Measurements from ENCODE around the gene DIAPH3.

The DIAPH3 gene

DNA sequence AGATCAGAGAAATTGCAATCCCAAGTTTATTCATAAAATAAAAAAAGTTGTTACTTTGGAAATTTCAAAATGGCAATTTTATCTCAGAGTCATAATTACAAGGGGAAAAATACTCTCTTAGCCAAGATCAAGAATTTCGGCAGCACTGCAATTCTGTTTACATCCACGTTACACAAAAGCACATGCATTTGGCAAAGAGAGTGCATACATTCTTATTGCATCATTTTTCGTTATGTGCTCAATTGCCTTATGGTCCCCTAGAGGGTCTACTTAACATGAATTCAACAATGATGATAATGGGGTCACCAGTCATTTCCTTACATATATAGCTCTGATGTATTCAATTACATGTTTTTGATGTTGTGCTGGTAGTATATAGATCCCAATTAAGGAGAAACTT, 498.0 kb downstream of the DIAPH3 start:
- DNase-seq (ENCODE audit: low read depth) = no peak

DNA sequence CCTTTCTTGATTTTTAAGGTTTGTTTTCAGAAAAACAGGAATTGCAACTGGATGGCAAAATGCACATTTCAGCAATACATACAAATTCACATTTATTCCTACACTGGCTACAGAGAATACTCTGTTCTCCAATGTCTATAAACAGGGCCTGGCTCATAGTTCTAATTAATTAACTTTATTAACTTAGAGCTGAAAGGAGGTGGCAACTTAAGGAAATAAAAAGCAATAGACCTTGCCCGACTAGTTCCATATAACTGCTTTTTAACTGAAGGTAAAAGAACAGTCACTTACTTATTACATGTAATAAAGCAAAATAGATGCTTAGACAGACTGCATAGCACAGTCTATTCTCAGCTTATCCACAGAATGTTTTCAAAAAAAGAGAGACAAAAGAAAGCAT, 498.5 kb downstream of the DIAPH3 start:
- DNase-seq (ENCODE audit: low read depth) = no peak

DNA sequence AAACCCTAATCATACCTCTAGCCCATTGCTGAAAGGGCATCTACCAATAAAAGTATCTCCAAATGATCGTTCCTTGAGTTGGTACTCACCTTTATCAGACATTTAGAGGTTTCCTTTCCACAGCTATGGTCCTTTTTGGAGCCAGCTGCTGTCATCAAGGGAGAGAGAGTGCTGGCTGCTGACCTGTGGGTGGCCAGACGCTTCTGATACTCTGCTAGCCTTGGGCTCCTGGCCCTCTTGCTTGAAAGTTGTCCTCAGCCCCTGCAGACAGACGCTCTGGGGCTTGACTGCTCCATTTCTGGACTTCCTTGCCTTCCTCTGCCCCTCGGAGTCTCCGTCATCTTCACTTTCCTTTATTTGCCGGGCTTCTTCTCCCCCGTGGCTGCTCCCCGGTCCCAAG, 499.1 kb downstream of the DIAPH3 start:
- no peak for DNase-seq (ENCODE audit: low read depth)

DNA sequence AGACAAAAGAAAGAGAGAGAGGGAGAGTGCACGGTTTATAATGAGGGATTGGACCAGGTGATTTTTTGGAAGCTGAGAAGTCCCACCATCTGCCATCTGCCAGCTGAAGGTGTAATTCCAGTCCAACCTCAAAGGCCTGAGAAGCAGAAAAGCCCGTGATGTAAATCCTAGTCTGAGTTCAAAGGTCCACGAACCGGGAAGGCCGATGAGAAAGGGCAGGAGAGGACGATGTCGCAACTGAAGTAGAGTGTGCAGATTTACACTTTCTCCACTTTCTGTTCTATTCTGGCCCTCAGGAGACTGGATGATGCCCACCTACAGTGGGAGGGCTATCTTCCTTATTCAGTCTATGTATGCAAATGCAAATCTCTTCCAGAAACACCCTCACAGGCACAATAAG, 500.0 kb downstream of the DIAPH3 start:
- no peak for DNase-seq (ENCODE audit: low read depth)

DNA sequence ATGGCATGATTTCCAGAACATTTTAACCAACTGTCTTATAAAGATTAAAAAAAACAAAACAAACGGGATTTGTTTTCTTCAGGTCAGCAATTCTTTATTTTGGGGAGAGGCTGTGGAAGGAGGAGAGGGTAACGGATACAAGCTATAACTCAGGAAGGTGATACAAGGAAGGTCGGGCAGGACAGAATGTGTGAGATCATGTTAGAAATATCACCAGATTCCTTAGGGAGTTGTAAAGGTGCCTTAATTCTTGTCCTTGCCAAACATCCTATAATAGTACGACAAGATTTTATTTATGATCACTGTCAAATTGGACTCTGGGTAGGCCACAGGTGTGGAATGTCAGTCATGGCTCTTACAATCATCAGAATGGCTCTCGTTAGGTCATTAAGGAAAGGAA, 503.1 kb downstream of the DIAPH3 start:
- no peak for DNase-seq (ENCODE audit: low read depth)

DNA sequence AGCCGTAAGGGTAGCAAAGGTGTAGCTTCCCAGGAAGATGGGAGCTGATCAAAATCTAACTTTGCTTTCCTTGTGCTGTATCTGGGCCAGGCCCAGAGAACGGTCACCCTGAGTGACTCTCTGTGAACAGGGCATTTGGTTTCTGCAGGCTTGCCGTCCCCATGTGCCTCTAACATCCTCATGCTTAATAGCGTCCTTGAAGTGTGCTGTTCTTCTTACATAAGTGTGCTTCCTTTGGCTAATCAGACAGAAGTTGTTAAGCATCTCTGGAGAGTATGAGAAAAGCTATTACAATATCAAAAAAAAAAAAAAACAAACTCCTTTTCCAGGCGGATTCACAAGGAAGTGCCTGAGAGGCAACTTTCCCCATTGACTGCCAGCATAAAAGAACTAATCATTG, 503.7 kb downstream of the DIAPH3 start:
- no peak for DNase-seq (ENCODE audit: low read depth)

DNA sequence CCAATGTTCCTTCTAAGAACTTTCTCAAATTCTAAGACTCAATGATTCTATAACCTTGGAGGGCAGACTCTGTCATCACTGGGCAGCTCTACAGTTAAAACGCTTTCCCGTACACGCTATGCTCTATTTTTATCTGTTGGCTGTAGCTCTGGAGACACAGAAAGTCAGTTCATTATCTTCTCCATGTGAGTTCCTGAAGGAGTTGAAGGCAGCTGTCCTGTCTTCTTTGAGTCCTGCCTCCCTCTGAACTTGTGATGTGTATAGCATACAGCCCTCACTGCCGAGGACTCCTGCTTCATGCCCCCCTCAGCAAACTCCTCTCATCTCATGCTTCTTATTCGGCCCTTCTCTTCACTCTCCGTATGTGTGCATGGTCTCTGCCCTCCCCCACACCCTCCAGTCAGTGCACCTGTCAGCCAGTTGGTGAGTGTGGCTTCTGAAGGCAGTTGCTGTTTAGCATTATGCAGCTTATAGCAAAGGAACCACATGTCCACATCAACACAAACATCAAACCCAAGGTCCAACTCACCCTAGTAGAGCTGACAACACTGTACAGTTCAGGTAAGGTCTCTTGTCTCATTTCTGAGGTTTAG, 504.9 kb downstream of the DIAPH3 start:
- no peak for DNase-seq (ENCODE audit: low read depth)

DNA sequence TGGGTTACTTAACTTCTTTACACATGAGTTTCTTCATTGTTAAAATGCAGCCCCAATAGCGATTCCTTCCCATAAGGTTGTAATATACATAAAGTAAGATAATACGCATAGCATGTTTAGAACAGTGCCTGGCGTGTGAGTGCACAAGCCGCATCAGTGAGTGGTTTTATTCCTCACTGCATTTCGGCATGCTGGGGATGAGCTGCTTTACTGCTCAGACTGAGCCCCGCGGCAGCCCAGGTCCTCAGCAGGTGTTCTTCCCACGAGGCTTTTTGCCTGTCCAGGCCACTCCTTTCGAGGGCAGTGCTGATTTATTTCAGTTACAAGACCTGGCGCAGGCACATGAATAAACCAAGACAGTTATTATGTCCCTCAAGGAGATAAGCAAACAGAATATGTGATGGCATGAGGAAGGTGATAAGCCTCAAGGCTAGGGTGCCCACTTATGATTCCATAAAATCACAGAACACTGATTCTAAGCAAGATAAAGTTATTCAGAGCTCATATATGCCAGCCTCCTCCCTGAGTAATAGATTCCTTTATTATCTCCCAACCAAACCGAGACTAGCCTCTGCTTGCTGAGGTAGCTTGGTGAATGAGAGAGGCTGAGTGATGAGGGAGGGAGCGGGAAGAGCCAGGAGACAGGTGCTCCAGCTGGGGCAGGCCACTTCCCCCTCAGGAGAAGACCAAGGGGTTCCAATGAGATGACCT, 505.5 kb downstream of the DIAPH3 start:
- no peak for DNase-seq (ENCODE audit: low read depth)

DNA sequence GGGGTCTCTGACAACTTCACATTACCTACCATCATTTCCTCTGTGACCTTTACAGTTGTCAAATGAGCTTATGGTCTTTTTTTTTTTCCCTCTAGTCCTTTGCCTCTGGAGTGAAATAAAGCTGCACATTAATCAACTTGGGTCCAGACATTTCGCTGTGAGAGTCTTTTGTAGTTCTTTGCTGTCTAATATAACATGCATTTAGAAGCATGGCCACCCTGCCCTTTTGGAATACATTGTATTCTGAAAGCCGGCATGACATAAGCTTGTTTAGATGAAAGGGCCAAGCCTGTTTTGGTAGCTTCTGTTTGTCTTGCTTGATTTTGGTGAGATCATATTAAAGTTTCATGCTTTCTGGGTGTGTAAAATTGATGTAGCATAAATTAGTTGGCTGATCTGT, 509.8 kb downstream of the DIAPH3 start:
- DNase-seq (ENCODE audit: low read depth) = no peak

DNA sequence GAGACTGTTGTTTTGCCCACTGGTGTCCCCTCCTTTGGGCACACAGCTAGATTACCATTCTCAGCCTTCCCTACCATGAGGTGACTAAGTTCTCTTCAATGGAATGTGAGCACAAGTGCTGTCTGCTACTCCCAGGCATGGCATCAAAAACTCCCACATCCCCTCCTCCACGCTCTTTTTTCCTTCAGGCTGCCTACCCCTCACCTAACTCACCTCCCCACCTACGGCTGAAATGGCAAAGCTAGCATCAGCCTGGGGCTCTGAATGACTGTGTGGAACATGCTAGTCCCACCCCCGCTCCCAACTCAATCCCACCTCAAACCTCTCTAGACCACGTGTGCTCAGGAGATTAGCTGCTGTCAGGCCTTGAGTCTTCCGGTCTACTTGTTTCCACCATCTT, 512.2 kb downstream of the DIAPH3 start:
- DNase-seq (ENCODE audit: low read depth) = no peak

DNA sequence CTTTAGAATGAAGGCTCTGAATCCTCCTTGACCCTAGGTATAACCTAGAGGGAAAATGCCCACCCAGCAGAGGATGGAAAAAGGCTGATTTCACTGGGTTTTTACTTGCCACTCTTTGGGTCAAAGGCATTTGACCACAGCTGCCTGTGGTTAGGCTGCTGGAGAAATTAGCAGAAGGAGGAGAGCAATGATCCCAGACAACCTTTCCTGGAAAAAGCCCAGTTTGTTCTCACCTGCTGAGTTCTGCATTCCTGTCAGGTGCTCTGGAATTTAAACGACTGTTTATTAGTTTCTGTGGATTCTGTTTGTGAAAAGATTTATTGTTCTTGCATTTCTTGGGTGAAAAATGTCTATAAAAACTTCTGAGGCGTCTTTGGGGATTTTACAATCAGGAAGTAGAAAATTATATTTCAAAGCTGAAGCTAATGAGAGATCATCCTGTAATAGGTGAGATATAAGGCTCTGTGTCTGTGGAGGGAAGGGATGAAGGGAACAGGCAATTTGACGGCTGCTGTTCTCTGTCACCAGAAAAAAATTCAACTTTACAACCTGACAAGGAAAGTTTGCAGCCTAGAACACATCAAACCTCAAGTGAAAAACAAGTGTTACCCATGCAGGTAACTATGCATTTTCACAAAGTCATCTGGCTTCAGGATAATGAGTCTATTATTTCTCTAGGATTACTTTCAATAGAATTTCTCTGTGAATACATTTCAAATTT, 519.7 kb downstream of the DIAPH3 start:
- no peak for DNase-seq (ENCODE audit: low read depth)

DNA sequence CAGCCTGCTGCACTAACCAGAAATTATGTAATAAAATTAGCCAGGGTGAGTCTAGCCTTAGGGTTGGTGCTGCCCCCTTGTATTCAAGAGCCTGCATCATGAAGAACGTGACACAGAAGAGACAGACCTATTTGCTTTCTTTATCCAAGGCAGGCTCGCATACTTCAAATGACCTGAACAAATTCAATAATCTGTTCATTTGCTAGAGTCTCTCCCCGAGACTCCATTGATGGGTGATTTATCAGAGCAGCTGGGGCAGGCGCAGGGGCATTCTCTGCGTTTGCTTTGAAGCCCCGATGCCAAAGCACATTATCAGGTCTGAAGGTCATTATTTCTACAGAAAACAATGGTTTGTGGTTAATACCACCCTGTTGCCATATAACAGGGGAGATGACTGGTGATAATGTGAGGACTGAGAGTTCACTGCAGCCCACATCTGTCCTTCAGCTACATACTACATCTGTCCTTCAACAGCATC, 520.3 kb downstream of the DIAPH3 start:
- no peak for DNase-seq (ENCODE audit: low read depth)

DNA sequence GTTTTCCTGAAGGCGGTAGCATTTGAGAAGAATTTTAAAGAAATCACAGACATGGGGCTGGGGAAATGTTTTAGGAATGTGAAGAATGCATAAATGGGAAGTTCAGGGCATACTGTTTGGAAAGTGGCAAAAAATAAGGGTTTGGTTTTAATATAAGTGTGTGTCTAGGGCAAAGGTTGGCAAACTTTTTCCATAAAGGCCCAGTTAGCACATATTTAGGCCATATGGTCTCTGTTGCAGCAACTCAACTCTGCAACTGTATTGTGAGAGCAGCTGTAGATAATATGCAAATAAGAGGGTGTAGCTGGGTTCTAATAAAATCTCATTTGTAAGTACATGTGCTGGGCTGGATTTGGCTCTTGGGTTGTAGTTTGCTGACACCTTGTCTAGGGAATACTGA, 521.9 kb downstream of the DIAPH3 start:
- no peak for DNase-seq (ENCODE audit: low read depth)

DNA sequence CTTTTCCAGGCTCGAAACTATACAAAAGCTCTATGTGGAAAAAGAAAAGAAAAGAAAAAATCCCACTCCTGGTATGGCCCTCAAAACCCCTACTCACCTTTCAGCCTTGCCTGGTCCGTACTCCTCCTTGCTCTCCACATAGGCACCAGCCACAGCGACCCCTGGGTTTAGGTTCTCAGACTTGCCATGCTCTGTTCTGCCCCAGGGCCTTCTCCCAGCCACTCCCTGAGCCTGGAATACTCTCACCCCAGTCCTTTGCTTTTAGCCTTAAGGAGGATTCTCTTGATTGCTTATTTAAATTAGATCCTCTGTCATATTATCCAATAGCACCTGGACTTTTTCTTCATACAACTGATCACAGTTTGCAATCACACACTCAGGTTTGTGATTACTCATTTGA, 522.5 kb downstream of the DIAPH3 start:
- DNase-seq (ENCODE audit: low read depth) = no peak

DNA sequence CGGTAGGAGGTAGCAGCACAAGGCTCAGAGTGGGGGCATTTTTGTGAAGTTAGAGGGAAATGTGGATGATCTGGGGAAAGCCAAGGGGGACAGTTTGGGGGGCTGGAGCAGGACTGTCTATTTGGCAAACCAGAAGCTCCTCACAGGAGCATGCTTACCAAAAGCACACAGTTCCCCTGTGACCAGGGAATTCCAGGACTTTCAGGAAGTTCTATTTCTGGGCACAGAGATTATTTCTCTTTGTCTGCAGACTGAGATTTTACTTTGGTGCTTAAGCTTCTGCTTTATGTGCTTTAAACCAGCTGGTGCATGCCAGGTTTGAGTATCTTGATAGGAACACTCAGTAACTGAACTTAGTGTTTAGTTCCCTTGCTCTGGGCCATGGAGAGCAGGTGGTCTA, 525.3 kb downstream of the DIAPH3 start:
- no peak for DNase-seq (ENCODE audit: low read depth)

DNA sequence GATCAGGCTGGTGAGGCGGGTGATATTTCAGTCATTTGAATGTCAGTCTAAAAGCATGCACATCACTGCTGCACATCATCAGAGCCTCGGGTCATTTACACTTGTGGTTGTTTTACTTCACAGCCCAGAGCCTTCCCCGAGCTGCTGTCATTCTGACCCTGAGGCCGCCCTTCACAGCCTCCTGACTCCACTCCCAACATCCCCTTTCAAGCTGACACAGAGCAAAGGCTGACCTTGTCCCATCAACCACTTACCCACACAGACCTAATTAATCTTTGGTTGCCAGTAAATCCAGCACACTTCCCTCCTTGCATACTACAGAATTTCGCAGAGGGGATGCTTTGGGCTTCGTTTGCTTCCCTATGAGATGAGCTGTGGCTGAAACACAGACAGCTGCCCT, 528.1 kb downstream of the DIAPH3 start:
- DNase-seq (ENCODE audit: low read depth) = no peak

DNA sequence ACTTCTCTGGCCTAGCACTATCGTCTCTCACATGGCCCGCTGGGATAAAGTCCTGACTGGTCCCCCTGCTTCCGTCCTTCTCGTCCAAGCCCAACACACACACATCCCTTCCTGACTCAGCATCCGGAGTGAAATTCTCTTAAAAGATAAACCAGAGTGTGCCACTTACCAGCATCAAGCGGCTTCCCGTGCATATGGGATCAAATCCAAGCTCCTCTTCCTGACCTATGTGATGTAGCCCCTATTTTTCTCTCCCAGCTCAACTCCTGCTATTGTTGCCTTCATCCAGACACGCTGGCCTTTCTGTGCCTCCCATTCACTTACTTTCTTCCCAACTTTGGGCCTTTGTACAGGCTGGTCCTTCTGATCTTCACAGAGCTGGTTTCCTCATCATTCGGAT, 530.4 kb downstream of the DIAPH3 start:
- DNase-seq (ENCODE audit: low read depth) = no peak

DNA sequence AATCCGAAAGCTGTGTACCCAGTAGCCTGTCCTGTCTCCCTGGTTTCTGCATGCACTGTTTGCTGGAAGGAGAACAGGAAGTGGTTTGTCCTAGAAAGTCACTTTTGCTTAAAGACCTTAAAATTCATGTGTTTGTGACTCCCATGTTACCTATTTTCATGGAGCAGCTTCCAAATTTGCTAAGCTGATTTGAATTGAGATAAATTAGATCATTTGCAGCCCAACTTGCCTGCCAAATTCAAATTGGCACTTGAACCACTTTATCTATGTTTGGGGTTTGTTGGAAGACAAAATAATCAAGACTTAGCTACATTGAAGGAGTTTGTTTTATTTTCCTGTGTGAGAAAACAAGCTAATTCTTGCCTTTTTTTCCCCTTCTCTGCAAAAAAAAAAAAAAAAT, 532.5 kb downstream of the DIAPH3 start:
- DNase-seq (ENCODE audit: low read depth) = no peak

DNA sequence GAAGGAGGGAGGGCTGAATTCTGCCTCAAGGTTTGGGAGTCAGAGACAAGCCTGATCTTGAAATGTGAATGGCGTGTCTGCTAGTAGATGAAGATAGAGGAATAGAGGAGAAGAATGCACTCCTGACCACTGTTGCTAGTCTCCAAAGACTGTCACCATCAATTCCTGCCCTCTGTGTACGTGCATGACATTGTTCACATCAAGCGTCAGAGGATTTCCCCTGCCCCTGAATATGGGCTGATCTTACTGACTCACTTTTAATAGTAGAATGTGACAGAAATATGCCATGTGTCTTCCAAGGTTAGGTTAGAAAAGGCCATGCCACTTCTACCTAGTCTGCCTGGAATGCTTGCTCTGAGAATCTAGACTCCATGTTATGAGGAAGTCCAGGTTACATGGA, 538.6 kb downstream of the DIAPH3 start:
- DNase-seq (ENCODE audit: low read depth) = no peak

DNA sequence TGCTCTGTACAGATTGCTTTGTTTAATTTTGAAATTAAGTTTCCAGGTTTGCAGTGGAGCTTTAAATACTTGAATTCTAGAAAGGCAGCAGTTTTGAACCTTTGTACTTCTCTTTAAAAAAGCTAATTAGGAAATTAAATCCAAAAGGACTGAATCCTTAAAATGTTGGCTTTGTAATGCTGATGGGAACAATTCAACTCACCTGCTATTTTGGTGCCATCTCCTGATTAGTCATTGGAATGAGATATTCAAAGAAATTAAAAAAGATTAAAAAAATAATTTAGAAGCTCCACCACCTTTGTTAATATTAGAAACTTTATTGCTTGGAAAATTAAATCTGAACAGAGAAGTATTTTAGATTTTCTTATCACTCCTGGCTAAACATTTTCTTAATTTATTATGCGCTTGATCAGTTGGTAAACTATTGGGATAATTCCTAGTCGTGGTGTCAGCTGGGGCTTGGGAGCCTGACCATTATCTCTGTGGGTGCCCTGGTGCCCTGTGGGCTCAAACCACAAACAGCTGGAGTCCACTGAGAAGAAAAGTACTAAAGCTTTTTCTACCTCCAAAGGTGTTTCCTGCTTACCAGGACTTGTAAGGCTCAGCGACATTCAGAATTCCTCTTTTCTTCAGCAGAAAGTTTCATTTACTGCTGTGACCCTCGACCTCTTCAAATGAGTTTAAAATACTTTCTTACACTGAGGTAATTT, 540.4 kb downstream of the DIAPH3 start:
- DNase-seq (ENCODE audit: low read depth) = no peak

DNA sequence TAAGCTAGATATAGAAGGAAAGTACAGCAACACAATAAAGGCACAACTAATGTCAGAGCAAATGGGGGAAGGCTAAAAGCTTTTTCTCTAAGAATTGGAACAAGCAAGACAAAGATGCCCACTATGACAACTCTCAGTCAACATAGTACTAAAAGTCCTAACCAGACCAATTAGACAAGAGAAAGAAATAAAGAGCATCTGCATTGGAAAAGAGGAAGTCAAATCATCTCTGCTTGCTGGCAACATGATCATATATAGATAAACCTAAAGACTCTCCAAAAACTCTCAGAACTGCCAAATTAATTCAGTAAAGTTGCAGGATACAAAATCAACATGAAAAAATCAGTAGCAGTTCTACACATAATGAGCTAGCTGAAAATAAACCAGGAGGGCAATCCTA, 542.0 kb downstream of the DIAPH3 start:
- DNase-seq (ENCODE audit: low read depth) = no peak

All from stromal cell of bone marrow (primary cell).